Stimulated activated CD4-positive, alpha-beta T cell treated with anti-CD3 and anti-CD28 coated beads, Interleukin-15, amount 100 ng/mL, for 48 hours (primary cell): ENCODE data around the gene FBLIM1.

Experiments used
- DNase-seq, 2 donors: peaks; one replicate each; pipeline ENCODE4 v3.0.0-alpha.2; 2020; ENCODE audit warnings: low read depth in 2 of 2

The FBLIM1 gene

GRCh38 chr1:15748690-15749398, 9.8 kb upstream of the FBLIM1 start:
- no peak for DNase-seq

DNA sequence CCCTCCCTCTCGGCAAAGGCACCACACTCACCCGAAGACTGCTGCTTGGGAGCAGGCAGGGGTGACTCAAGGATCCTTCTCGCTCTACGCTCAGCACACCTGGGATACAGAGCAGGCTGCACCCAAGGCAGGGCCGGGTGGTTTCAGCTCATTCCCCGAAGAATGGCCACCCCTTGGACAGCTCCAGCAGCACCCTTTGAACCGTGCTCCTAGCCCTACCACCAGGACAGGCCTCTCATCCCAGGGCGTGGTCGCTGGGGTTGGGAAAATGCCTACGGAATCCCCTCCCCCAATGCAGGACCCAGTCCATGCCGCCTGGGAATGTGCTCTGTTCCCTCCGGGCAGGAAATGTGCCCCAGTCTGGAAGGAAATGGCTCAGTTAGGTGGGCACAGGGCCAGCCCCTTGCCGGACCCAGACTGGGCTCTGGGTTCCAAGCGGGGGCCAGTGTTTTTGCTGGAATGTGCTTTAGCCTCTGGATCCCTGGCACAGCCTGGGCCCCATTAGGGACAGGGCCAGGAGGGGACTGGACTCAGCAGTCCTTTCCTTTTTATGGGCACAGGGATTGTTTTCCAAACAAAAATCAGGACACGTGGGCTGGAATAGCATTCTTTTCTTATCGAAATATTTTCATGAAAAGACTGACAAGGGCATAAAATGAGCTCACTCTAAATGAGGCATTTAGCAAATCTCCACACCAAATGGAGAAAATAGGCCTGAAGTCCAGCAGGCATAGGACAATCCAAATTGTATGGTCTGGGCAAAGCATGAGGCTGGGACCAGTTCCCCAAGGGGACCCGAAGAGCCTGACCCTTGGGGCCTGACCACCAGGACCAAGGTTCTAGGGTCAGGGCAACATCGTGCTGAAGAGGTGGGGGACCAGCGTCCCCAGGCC, 8.9 kb upstream of the FBLIM1 start:
- DNase-seq: no peak

- no peak for DNase-seq
Observed at GRCh38 chr1:15750924-15751323, 7.7 kb upstream of the FBLIM1 start.

DNA sequence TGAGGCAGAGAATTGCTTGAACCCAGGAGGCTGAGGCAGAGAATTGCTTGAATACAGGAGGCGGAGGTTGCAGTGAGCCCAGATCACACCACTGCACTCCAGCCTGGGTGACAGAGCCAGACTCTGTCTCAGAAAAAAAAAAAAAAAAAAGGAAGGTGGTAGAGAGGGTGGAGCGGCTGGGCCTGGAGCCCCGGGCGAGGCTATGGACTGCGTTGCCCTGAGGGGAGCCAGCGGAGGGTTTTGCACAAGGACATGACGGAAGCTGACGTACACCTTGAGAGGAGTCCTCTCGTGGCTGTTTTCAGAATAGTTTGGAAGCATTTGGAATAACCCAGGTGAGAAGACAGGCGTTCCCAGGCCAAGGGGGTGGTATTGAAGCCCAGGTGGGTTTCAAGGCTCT, 6.9 kb upstream of the FBLIM1 start:
- no peak for DNase-seq

DNA sequence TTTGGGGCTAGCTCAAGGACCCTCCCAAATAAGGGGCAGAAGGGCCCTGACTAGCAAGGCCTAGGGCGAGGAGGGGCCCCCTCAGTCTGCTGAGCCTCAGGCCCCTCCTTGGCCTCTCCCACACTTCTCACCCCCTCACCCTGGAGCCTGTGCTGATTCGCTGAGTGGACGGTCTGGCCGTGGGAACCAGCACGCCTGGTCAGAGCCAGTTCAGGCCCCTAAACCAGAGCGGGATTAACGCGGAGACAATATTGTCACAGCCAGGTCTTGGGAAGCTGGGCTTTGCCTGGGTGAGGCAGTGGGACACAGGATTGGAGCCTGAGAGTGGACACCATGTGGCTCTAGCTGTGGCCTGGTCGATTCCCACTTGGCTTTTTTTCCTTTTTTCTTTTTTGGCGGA, 4.8 kb upstream of the FBLIM1 start:
- DNase-seq: no peak

GRCh38 chr1:15755021-15755645, 3.5 kb upstream of the FBLIM1 start:
- DNase-seq: no peak

DNA sequence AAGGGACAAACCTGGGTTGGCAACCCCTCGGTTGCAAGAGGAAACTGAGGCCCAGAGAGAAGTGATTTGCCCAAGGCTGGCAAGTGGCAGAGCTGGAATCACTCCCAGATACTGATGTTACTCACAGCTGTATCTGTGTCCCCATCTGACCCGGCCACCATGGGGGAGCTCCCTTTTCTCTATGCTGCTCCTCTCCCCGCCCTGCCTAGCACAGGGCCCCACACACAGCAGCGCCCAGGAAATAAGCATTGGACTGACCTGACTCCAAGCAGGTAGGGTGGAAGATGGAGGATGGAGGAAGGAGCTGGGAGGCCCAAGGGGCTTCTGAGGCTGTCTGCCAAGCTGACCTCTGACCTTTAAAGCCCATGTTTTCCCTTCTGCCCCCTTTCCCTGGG, 3.0 kb upstream of the FBLIM1 start:
- DNase-seq: no peak

- DNase-seq: no peak
Observed at GRCh38 chr1:15756143-15757015, 2.2 kb upstream of the FBLIM1 start.

DNA sequence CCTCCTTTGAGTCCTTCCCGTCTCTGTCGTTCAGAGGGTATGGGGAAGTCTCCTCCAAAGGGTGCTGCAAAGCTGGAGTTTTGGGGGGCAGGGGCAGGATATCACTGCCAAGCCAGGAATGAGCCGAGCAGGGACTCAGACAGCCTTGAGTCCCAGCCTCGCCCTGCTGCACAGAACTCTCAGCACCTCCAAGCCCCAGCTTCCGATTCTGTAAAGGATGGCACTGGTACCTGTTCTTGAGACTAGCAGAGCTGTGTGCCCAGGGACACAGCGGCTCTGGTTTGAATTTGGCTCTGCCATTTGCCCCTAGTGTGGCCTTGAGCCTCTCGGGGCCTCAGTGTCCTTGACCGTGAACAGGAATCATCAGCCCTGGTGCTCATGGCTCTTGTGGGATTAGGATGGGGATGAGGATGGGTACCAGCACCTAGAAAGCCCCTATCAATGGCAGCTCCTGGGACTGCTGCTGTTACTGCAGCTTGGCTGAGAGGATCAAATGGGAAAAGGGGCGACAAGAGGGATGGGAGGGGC, 1.5 kb upstream of the FBLIM1 start:
- no peak for DNase-seq

GRCh38 chr1:15757575-15758342, 836 bp upstream of the FBLIM1 start:
- DNase-seq: no peak

DNA sequence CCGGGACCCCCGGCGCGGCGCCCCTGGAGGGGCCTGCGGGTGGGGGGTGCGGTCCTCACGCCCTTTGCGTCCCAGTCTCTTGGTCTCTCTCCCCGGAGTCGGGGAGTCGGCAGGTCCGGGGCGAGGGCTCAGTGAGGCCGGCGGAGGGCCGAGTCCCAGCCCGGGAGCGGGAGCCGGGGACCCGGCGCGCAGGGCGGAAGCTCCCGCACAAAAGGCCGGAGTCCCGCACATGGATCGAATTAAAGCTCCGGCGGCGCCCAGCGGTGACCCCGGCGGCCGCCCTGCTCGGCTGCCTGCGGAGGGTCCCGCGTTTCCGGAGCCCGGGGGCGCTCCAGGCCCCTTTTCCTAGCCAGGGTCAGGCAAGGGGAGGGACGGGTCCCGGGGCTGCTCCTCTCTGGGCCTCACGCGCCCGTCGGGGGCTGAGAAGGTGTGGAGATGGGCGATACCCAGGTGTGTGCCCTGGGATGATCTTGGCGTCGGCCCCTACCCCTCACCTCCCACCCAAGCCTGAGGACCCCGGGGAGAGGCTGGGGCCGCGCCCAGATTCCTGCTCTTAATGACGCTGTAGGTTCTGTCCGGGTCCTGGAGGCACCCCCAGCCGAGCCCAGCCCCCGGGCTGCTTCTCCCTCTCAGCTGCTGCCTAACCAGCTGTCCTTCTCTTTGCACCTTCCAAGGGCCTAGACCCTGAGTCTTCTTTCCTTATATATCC, 512 bp downstream of the FBLIM1 start:
- no peak for DNase-seq

- DNase-seq: no peak
Observed at GRCh38 chr1:15760520-15761211, 2.1 kb downstream of the FBLIM1 start.

DNA sequence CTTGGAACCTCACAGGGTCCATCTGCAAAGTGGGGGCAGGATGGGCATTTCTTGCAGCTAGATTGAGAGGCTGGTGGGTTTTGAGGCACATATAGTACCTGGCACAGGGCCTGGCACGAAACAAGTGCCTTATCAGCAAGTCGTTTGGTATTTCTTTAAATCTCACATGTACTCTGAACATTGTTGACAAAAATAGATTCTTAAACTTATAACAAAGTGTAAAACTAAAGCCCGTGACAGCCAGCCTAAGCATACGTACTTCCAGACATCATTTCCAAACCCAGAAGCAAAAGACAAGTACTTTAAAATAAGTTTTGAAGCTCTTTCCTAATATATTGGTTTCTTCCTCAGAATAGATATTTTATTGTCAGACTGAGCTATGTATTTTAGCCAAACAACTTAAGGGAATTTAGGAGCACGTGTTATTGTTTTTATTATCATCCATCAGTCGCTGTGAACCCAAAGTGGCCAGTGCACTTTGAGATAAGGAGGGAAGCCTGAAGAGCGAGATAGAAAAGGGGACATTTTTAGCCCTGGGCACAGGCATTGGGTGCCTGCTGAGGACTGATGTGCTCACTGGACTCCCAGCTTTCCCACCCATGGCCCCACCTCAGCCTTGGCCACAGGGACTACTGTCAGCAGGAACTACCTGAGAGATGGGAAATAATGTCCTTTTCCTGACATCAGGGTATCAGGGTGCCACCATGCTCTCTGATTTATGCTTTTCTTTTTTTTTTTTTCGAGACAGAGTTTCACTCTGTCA, 3.0 kb downstream of the FBLIM1 start:
- DNase-seq: no peak

DNA sequence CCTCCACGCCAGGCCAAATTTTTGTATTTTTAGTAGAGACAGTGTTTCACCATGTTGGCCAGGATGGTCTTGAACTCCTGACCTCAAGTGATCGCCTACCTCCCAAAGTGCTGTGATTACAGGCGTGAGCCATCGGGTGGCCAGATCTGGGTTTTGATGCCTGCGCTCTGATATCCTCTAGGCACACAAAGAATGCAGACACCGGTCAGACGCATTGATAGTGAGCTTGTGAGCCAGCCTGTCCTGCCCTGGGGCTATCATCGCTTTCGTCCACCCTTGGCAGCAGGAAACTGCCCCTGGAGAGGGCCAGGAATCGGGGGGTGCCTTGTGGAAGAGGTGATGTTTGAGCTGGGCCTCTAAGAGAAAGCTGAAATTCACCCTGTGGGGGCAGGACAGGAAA, 4.0 kb downstream of the FBLIM1 start:
- no peak for DNase-seq

GRCh38 chr1:15764269-15764764, 5.7 kb downstream of the FBLIM1 start:
- no peak for DNase-seq

GRCh38 chr1:15764890-15765289, 6.3 kb downstream of the FBLIM1 start:
- no peak for DNase-seq

DNA sequence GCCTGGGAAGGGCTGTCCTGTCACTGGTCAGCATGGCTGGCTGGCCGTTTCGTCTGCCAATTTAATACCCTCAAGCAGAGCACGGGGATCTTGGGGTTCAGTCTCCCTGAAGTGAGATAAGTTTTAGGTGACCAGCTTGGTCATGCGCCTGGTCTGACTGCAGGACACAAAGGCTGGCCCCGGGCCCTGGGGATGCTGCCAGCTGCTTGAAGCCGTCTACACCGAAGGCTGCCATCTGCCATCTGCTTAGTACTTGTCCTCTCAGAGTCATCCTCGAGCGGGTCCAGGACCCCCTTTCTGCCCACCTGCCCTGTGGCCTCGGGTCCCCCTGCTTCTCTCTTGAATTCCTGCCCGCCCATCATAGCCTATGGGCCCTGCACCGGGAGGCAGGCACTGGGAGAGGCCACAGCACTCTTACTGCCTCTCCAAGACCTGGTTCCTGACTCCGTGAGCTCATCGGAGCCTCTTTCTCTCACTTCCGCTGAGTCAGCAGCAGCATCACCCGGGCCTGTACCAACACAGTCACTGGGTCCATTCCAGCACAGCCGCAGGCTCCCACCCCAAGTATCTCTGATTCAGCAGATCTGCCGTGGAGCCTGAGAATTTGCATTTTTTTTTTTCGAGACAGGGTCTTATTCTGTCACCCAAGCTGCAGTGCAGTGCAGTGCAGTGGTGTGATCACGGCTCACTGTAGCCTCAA, 7.0 kb downstream of the FBLIM1 start:
- no peak for DNase-seq

- DNase-seq: no peak
Observed at GRCh38 chr1:15767941-15768340, 9.3 kb downstream of the FBLIM1 start.
